Measurements from ENCODE around the gene MPDZ. TPM values are rescaled to one million over a fixed set of nuclear protein-coding genes. Genes with fewer than 3 reads are reported as not detected.

The MPDZ gene
- total RNA-seq, 1 experiment from 2014 or later, result 46.7 TPM

- Histone ChIP-seq H2AFZ (ENCODE audit: low read length) (no peak overlapping the region), H2BK15ac (ENCODE audit: low read depth, low read length) (no peak overlapping the region), H3K27ac (ENCODE audit: insufficient read length, low read depth, low read length) (no peak overlapping the region), H3K79me2 (ENCODE audit: insufficient read depth, low read length) (no peaks in the 10 kb centered on the region), H3K79me1 (ENCODE audit: insufficient read depth, low read depth, low read length, poor library complexity, severe bottlenecking) (no peaks in the 10 kb centered on the region), H3T11ph (ENCODE audit: low read length) (no peak overlapping the region), H3K4ac (ENCODE audit: low read depth, low read length) (no peak overlapping the region), H4K91ac (ENCODE audit: insufficient read length, low read depth, low read length) (no peak overlapping the region), H3K56ac (ENCODE audit: insufficient read length, low read depth, low read length) (no peak overlapping the region), H3K23me2 (ENCODE audit: insufficient read length, low read depth, low read length, poor library complexity, severe bottlenecking) (no peaks in the 10 kb centered on the region), H4K8ac (replicated peaks; ENCODE audit: insufficient read length, low read depth, low read length) (no peak overlapping the region), H3K4me2 (ENCODE audit: insufficient read depth, insufficient read length, low read length) (no peak overlapping the region), H4K20me1 (ENCODE audit: control insufficient read depth, insufficient read depth, insufficient read length) (no peaks in the 10 kb centered on the region), H3K23ac (ENCODE audit: insufficient read length, low read depth, low read length) (no peak overlapping the region), H2BK12ac (ENCODE audit: insufficient read length, low read depth, low read length) (no peak overlapping the region), H2BK120ac (ENCODE audit: low read depth, low read length, poor library complexity, severe bottlenecking) (no peak overlapping the region), H4K5ac (ENCODE audit: insufficient read length, low read depth, low read length) (no peak overlapping the region), H3K9me3 (ENCODE audit: control insufficient read depth, low read depth, low read length) (no peaks in the 10 kb centered on the region), H3K27me3 (ENCODE audit: insufficient read depth, low read length) (no peaks in the 10 kb centered on the region), H2BK5ac (ENCODE audit: insufficient read length, low read length) (no peak overlapping the region), H2AK5ac (ENCODE audit: insufficient read length, low read length) (no peak overlapping the region), H3K18ac (ENCODE audit: insufficient read length, low read depth, low read length) (no peak overlapping the region), H3K9ac (ENCODE audit: extremely low read depth, insufficient read length, low read length) (no peak overlapping the region), H2BK20ac (ENCODE audit: low read depth, low read length, poor library complexity, severe bottlenecking) (no peak overlapping the region), H3K4me1 (ENCODE audit: insufficient read depth, low read length) (no peaks in the 10 kb centered on the region), H3K14ac (ENCODE audit: insufficient read depth, low read length) (no peak overlapping the region)
- H3K27ac Mint-ChIP-seq, result no peak overlapping the region
- no peaks in the 10 kb centered on the region for H3K9me3 Mint-ChIP-seq
- no peaks in the 10 kb centered on the region for H3K4me1 Mint-ChIP-seq
- peaks cover 1 to 51% (median 23%) of the 10 kb centered on the region in 3 experiments; a peak in 6 of 7 replicates for H3K36me3 Mint-ChIP-seq (ENCODE audit: insufficient read depth in 1 of 3, low read depth in 3 of 3)
- no peaks in the 10 kb centered on the region for H3K27me3 Mint-ChIP-seq (ENCODE audit: low read depth)
- no CpG with 5 or more reads among the region's 5 CpGs for WGBS (ENCODE audit: extremely low coverage, insufficient read length, low lambda C conversion rate)
- no peak overlapping the region for H3K4me3 Mint-ChIP-seq
- TF ChIP-seq, protein P1, sequence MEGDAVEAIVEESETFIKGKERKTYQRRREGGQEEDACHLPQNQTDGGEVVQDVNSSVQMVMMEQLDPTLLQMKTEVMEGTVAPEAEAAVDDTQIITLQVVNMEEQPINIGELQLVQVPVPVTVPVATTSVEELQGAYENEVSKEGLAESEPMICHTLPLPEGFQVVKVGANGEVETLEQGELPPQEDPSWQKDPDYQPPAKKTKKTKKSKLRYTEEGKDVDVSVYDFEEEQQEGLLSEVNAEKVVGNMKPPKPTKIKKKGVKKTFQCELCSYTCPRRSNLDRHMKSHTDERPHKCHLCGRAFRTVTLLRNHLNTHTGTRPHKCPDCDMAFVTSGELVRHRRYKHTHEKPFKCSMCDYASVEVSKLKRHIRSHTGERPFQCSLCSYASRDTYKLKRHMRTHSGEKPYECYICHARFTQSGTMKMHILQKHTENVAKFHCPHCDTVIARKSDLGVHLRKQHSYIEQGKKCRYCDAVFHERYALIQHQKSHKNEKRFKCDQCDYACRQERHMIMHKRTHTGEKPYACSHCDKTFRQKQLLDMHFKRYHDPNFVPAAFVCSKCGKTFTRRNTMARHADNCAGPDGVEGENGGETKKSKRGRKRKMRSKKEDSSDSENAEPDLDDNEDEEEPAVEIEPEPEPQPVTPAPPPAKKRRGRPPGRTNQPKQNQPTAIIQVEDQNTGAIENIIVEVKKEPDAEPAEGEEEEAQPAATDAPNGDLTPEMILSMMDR (conservative IDR thresholded peaks at IDR 0.05), result no peak
- no peak for DNase-seq
These were observed 92.7 kb downstream of the MPDZ start for GRCh38 chr9:13186774-13187173.
